Lung (tissue), 12 donors: ENCODE data around the gene EMC8. TPM values are rescaled to one million over a fixed set of nuclear protein-coding genes. Genes with fewer than 3 reads are reported as not detected.

ENCODE experiments used
- ATAC-seq: fragments of 200-7000 bp; cut with Tn5 transposase; one replicate; pipeline ENCODE4 v1.9.1; 2020; ENCODE audit warnings: moderate number of reproducible peaks; ENCODE audit not compliant: insufficient read depth, low FRiP score
- DNase-seq, 3 donors: peaks; one replicate each; pipeline ENCODE4 v3.0.0-alpha.2; 2013 to 2017
- H3K27ac ChIP-seq, 2 donors: one replicate each; pipeline ENCODE4 v1.5.1; 2013; ENCODE audit warnings: mild to moderate bottlenecking in 2 of 2, moderate library complexity in 2 of 2, control low read depth in 1 of 2, inconsistent platforms in 1 of 2, low read depth in 1 of 2, low read length in 1 of 2
- H3K27me3 ChIP-seq, 3 donors: one replicate each; pipeline ENCODE4 v1.5.1; 2013; ENCODE audit warnings: low read length in 2 of 3; ENCODE audit not compliant: control insufficient read depth in 3 of 3, insufficient read depth in 3 of 3
- H3K36me3 ChIP-seq, 4 donors: one replicate each; pipeline ENCODE4 v1.5.1; 2013; ENCODE audit warnings: low read length in 4 of 4, mild to moderate bottlenecking in 1 of 4, moderate library complexity in 1 of 4; ENCODE audit not compliant: control insufficient read depth in 4 of 4, insufficient read depth in 4 of 4
- H3K4me1 ChIP-seq, 5 donors: one replicate each; pipeline ENCODE4 v1.5.1; 2013; ENCODE audit warnings: low read length in 5 of 5, mild to moderate bottlenecking in 2 of 5, moderate library complexity in 1 of 5; ENCODE audit not compliant: control insufficient read depth in 5 of 5, insufficient read depth in 5 of 5
- H3K4me3 ChIP-seq: one replicate; pipeline ENCODE4 v1.5.1; 2013; ENCODE audit warnings: mild to moderate bottlenecking, control low read depth, moderate library complexity
- H3K9ac ChIP-seq, 2 donors: one replicate each; pipeline ENCODE4 v1.5.1; 2013; ENCODE audit warnings: low read length in 2 of 2, control low read depth in 1 of 2; ENCODE audit not compliant: insufficient read depth in 1 of 2
- H3K9me3 ChIP-seq, 4 donors: one replicate each; pipeline ENCODE4 v1.5.1; 2013; ENCODE audit warnings: low read length in 3 of 4, mild to moderate bottlenecking in 1 of 4, moderate library complexity in 1 of 4; ENCODE audit not compliant: control insufficient read depth in 4 of 4, insufficient read depth in 3 of 4
- CTCF ChIP-seq: IDR thresholded peaks from 2 replicates; pipeline ENCODE4 v1.5.1; 2012; ENCODE audit warnings: mild to moderate bottlenecking; ENCODE audit errors: control extremely low read depth, extremely low read depth
- WGBS, 2 donors: extraction: QIAGEN DNeasy Blood & Tissue Kit; methylation state at CpG; one replicate each; pipeline ENCODE4 v1.1.7; 2013; 5-methylcytosine and 5-hydroxymethylcytosine counted together
- polyA plus RNA-seq, 2 donors: library from polyadenylated mRNA; stranded (reverse); fragments of 200-250 nt; gene quantifications; one replicate each; pipeline ENCODE4 v1.2.1, GENCODE V29; 2013
- total RNA-seq, 2 donors: library from RNA; depleted of rRNA in 1 of 2; stranded (reverse); fragments of >200 nt in 1 of 2; gene quantifications; one replicate each; pipeline ENCODE4 v1.2.1, GENCODE V29; 2014 to 2021
- donor health status: control.
- donor health status: control.
- donor health status: Bipolar disorder and iron deficiency.
- donor health status: healthy.
- donor health status: DM: yes; HTN: yes; CAD: no.

EMC8 gene
- total and polyA plus RNA-seq, 4 donors: 10.5 to 26.8 (median 17.5) TPM

DNA sequence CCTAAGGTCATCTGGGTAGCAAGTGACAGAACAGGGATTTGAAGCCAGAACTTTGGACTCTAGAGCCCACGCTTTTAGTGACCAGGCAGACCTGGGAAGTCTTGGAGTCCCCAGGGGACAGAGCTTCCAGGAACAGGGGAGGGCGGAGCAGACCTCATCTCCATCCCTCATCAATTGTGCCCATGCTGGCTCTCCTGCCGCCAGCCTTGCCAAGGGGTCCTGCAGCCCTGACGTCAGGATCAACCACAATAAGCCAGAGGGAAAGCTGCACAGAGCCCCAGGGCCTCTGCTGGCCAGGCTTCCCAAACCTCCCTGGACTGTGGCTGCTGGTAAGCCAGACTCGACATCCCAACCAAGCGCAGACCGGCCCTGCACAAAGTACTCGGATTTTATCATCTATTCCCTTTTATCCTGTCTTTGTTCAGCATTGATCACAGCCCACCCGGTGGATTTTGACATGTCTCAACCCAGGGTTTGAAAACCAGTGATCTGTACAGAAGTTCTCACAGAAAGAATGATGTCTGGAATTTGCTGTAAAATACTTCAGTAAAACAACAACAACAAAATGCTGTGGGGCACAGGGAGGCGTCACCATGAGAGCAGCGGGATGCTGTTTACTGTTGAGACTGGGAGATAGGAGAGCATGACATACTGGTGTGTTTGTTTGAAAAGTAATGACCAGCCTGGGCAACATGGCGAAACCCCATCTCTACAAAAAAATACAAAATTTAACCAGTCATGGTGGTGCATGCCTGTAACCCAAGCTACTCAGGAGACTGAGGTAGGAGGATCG, 60.2 kb downstream of the EMC8 start:
- TF ChIP-seq CTCF: no peak
- Histone ChIP-seq H3K36me3 (peaks cover 0 to 3% (median 0%) of the 10 kb centered on the region in 4 donors), H3K9me3 (no peaks in the 10 kb centered on the region), H3K27me3 (no peaks in the 10 kb centered on the region), H3K27ac (no peak overlapping the region), H3K4me3 (no peak overlapping the region), H3K9ac (no peak overlapping the region), H3K4me1 (peaks cover 0 to 5% (median 0%) of the 10 kb centered on the region in 5 donors)
- WGBS, 2 donors: 68 to 72% methylated on average over 12 to 13 of the region's 13 CpGs
- DNase-seq (no peak), ATAC-seq (no peak)

GRCh38 chr16:85736921-85737320, 62.4 kb downstream of the EMC8 start:
- Histone ChIP-seq H3K27ac (no peak overlapping the region), H3K27me3 (no peaks in the 10 kb centered on the region), H3K9me3 (no peaks in the 10 kb centered on the region), H3K9ac (no peak overlapping the region), H3K4me3 (no peak overlapping the region), H3K4me1 (no peaks in the 10 kb centered on the region), H3K36me3 (peaks cover 0 to 3% (median 0%) of the 10 kb centered on the region in 4 donors)
- DNase-seq: no peak
- no peak for TF ChIP-seq CTCF
- ATAC-seq: no peak
- WGBS, 2 donors: 75 to 86% methylated on average over 9 of the region's 9 CpGs

DNA sequence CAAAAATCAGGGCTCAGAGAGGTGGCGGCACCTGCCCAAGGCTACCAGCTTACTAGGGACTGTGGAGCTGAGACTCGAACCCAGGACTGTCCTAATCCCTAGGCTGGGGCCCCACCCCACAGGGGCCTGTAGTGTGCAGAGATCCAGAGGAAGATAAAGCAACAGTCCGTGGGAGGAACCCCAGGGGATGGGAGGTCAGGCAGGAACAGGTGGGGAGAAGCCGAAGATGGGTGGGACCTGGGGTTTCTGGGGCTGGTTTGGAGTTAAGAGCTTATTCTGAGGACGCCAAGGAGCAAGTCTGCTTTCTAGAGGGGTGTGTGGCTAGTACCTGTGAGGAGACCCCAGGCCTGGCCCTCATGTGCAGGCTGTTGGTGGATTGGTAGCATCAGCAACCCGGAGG, 63.4 kb downstream of the EMC8 start:
- TF ChIP-seq CTCF: no peak
- H3K4me3 ChIP-seq: no peak overlapping the region
- no peak for DNase-seq
- no peak overlapping the region for H3K27ac ChIP-seq
- H3K4me1 ChIP-seq: no peaks in the 10 kb centered on the region
- no peak overlapping the region for H3K9ac ChIP-seq
- H3K27me3 ChIP-seq: no peaks in the 10 kb centered on the region
- ATAC-seq: no peak
- peaks cover 0 to 1% (median 0%) of the 10 kb centered on the region in 4 donors for H3K36me3 ChIP-seq
- H3K9me3 ChIP-seq: no peaks in the 10 kb centered on the region
- 68 to 73% methylated on average over 6 of the region's 6 CpGs for WGBS, 2 donors
